ENCODE data around the gene KLHL18.

KLHL18 gene

DNA sequence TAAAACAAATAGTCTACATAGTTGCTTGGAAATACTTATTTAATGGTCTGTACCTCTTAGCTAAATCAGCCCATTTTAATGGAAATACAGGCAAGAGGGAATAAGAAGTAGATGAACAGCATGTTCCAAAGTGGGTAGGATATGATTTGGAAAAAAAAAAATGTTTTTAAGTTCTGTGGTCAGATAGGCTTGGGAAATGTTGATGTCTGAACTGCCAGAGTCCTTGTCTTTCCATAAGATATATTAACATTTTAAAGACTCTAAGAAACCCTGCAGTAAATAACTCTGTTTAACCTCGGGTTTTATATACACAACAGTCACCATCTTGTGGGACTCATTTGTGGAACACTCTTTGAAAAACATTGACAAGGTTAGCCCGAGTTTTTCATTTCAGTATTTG lies 58.1 kb downstream of the KLHL18 start:
- TF ChIP-seq, protein P1, sequence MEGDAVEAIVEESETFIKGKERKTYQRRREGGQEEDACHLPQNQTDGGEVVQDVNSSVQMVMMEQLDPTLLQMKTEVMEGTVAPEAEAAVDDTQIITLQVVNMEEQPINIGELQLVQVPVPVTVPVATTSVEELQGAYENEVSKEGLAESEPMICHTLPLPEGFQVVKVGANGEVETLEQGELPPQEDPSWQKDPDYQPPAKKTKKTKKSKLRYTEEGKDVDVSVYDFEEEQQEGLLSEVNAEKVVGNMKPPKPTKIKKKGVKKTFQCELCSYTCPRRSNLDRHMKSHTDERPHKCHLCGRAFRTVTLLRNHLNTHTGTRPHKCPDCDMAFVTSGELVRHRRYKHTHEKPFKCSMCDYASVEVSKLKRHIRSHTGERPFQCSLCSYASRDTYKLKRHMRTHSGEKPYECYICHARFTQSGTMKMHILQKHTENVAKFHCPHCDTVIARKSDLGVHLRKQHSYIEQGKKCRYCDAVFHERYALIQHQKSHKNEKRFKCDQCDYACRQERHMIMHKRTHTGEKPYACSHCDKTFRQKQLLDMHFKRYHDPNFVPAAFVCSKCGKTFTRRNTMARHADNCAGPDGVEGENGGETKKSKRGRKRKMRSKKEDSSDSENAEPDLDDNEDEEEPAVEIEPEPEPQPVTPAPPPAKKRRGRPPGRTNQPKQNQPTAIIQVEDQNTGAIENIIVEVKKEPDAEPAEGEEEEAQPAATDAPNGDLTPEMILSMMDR (IDR thresholded peaks at IDR 0.05; ENCODE audit: extremely low read depth, missing control alignments): no peak
- no peak for DNase-seq (ENCODE audit: low spot score)

DNA sequence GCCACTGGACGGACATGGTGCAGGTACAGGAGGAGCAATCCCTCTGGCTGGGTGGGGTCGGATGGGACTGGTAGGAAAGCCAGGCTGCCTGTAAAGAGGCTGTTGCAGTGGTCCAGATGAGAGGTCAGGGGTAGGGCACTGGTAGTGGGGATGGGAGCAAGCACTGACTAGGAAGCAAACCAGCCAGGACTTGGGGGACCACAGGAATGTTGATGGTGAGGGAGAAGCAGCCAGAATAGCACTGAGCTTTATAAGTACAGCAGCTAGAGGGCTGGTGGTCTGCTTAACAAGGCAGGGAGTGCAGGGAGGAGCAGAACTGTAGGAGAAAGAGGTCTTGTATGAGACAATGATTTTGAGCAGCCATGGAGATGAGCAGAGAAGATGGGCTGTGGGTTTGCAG lies 59.4 kb downstream of the KLHL18 start:
- no peak for DNase-seq (ENCODE audit: low spot score)
- TF ChIP-seq, protein P1 (IDR thresholded peaks at IDR 0.05; ENCODE audit: extremely low read depth, missing control alignments): no peak

DNA sequence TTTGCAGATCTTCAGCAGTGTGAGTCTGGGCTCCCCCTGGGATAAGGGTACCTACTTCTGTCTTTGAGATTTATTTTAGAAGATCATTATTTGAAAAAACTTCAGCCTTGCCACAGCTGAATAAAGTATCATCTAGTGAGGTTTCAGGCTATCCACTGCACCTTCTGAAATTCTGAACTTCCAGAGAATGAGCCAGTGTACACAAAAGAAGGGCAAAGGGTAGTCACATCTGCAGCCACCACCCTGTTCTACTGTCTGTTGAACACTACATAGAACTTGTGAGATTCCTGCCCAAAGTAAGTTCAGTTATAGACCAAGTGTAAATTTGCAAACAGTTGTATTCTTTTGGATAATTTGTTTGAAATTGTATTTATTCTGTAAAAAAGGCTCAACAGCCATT lies 60.1 kb downstream of the KLHL18 start:
- TF ChIP-seq, protein P1 (IDR thresholded peaks at IDR 0.05; ENCODE audit: extremely low read depth, missing control alignments): no peak
- no peak for DNase-seq (ENCODE audit: low spot score)

DNA sequence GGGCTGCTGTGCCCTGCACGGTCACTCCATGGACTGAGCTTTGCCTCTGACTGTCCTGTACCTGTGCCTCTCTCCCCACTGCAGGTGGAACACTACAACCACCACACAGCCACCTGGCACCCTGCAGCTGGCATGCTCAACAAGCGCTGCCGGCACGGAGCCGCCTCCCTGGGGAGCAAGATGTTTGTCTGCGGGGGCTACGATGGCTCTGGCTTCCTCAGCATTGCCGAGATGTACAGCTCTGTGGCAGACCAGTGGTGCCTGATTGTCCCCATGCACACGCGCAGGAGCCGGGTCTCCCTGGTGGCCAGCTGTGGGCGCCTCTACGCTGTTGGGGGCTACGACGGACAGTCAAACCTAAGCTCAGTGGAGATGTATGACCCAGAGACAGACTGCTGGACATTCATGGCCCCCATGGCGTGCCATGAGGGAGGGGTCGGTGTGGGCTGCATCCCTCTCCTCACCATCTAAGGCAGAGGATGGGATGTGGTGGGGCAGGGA lies 60.8 kb downstream of the KLHL18 start:
- no peak for DNase-seq (ENCODE audit: low spot score)
- TF ChIP-seq, protein P1 (IDR thresholded peaks at IDR 0.05; ENCODE audit: extremely low read depth, missing control alignments): no peak

DNA sequence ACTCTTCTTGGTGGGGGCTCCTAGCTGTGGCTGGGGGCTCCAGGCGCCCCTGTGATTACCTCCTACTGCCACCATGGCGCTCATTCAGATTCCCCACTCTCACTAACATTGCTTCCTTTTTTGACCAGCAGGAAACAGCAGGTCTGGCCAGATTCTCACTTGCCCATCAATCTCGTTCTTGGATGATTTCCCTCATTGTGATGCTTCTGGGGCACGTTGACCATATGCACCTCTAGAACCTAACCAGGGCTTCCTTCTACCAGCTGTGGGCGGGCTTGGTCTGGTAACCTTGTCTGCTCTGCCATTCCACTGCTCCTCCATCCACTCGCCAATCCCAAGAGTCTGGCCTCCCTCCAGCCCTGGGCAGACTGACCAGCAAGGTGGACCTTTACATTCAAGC lies 62.2 kb downstream of the KLHL18 start:
- TF ChIP-seq, protein P1 (IDR thresholded peaks at IDR 0.05; ENCODE audit: extremely low read depth, missing control alignments): no peak
- no peak for DNase-seq (ENCODE audit: low spot score)

DNA sequence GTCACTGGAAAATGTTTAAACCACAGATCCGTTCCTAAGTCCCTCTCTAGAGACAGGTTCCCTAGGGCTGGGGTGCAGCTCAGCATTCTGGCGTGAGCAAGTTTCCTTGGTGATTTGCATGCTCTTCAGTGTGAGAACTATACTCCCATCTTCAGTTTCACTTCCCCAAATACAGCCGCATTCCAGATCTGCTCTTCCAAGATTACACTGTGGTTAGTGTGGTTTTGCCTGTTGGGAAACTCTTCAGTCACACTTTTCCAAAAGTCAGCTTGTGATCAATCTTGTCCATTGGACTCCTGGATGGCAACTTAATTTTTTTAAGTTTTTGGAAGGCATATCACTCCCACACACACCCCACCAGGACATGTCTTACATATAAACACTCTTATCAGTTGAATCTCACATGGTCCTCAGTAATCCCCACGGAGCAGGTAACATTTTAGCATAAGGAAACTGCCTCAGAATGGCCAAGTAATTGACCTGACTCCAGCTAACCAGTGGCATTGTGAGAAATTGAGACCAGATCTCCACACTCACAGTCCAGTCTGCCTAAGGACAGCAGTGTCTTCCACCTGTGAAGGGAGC lies 64.6 kb downstream of the KLHL18 start:
- DNase-seq (ENCODE audit: low spot score): peak; percentile 82
- TF ChIP-seq, protein P1 (IDR thresholded peaks at IDR 0.05; ENCODE audit: extremely low read depth, missing control alignments): no peak

DNA sequence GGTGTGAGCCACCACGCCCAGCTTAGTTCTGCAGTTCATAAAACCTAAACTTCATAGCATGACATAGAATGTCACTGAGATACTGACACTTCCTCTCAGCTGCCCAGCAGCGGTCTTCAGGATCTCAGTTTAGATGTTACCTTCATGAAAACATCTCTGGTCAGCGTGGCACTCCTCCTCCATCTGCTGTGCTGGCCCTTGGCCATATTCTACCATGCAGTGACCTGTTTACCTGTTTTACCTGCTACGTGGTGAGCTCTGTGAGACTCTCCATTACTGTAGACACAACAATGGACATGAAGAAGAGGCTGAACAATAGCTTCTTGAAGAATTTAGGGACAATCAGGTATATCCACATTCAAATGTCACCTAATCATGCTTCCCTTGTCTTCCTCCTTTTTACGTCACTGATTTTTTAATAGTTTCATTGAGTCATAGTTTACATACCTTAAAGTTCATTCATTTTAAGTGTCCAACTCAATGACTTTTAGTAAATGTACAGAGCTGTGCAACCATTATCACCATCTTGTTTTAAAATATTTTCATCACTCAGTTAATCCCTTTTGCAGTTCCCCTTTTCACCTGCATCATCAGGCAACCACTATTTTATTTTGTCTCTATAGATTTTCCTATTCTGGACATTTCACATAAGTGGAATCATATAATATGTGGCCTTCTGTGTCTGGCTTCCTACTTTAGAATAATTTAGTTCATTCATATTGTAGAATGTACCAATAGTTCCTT lies 65.8 kb downstream of the KLHL18 start:
- DNase-seq (ENCODE audit: low spot score): no peak

More for the DNA sequence above, 65.8 kb downstream of the KLHL18 start:
- TF ChIP-seq, protein P1 (IDR thresholded peaks at IDR 0.05; ENCODE audit: extremely low read depth, missing control alignments): no peak
